ENCODE measurements around the gene TNS4. TPM values are rescaled to one million over a fixed set of nuclear protein-coding genes. Genes with fewer than 3 reads are reported as not detected.
A peak's percentile ranks its signal among the peaks of the same experiment; 100 is the strongest.

TNS4 gene
- total and polyA plus RNA-seq, 9 of the 15 experiments (the other 6 are each of a cell fraction or from before 2014, with no cell fraction given) = 0.04 to 0.73 (median 0.24) TPM; not detected in 1

GRCh38 chr17:40443196-40443987 lies 58.0 kb downstream of the TNS4 start, which contains the start of gene IGFBP4 (continued):
- TF ChIP-seq RERE (CRISPR knock-in tag; IDR thresholded peaks at IDR 0.05; ENCODE audit: borderline replicate concordance) (no peak), MLX (CRISPR knock-in tag; conservative IDR thresholded peaks at IDR 0.05) (no peak), ESRRB (CRISPR knock-in tag; IDR thresholded peaks at IDR 0.05; ENCODE audit: borderline replicate concordance) (no peak), CXXC5 (CRISPR knock-in tag; IDR thresholded peaks at IDR 0.05) (peak; percentile 76), EHMT2 (IDR thresholded peaks at IDR 0.05) (no peak), TCF15 (CRISPR knock-in tag; IDR thresholded peaks at IDR 0.05) (no peak), CREBBP (IDR thresholded peaks at IDR 0.05; ENCODE audit: low read depth, low read length) (no peak), FOXO4 (CRISPR knock-in tag; IDR thresholded peaks at IDR 0.05) (no peak), FOXK2 (conservative IDR thresholded peaks at IDR 0.05 in 1 of 2, IDR thresholded peaks at IDR 0.05 in 1 of 2; ENCODE audit: low read depth in 2 of 2) (no peak), RB1 (IDR thresholded peaks at IDR 0.05; ENCODE audit: low read depth) (peak; percentile 80), ZNF274 (IDR thresholded peaks at IDR 0.05; ENCODE audit: borderline replicate concordance, low read depth, low read length) (no peak), ZBTB26 (CRISPR knock-in tag; IDR thresholded peaks at IDR 0.05) (no peak), SP2 (IDR thresholded peaks at IDR 0.05; ENCODE audit: extremely low read depth, low read depth, low read length, poor library complexity, severe bottlenecking) (no peak), ZNF431 (CRISPR knock-in tag; IDR thresholded peaks at IDR 0.05) (0 out of 2 replicates have a peak, but pooled peaks have one; percentile 30)
- TF ChIP-seq, protein P1, sequence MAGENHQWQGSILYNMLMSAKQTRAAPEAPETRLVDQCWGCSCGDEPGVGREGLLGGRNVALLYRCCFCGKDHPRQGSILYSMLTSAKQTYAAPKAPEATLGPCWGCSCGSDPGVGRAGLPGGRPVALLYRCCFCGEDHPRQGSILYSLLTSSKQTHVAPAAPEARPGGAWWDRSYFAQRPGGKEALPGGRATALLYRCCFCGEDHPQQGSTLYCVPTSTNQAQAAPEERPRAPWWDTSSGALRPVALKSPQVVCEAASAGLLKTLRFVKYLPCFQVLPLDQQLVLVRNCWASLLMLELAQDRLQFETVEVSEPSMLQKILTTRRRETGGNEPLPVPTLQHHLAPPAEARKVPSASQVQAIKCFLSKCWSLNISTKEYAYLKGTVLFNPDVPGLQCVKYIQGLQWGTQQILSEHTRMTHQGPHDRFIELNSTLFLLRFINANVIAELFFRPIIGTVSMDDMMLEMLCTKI (IDR thresholded peaks at IDR 0.05; ENCODE audit: partially characterized antibody) = no peak

Measured in K562 (cell line).